Breast epithelium (tissue), 3 donors: ENCODE measurements around the gene ACTR1A.

Experiments
- POLR2A ChIP-seq: fragments of 450-650 bp; IDR thresholded peaks from one replicate; pipeline ENCODE4 v1.6.1; 2016; ENCODE audit warnings: antibody characterized with exemption, mild to moderate bottlenecking, moderate library complexity
- POLR2AphosphoS5 ChIP-seq, 3 donors: sonication (generic); formaldehyde crosslinking; IDR thresholded peaks; one replicate each; pipeline ENCODE4 v1.6.1; 2017; ENCODE audit warnings: antibody characterized with exemption in 3 of 3
- TF ChIP-seq, protein P1 (sequence below), 3 donors: fragments of 450-650 bp; IDR thresholded peaks; one replicate each; pipeline ENCODE4 v1.5.1; 2016 to 2017; ENCODE audit warnings: antibody characterized with exemption in 3 of 3, mild to moderate bottlenecking in 3 of 3, moderate library complexity in 3 of 3

DNA sequence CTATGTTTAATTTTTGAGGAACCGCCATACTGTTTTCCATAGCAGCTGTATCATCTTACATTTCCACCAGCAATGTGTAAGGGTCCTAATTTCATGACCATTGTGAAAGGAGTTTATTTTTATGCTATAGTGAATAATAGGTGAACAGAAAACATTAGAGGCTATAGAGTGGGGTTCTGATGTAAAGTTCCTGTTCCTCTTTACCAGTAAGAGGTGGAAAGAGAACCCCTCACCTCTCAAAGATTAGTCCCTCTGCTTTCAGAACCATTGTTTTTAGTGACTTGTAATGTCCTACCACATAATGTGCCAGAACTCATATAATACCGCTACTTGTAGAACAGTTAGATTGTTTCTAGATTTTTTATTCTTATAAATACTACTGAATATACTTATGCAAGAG lies 35.4 kb upstream of the ACTR1A start:
- TF ChIP-seq, protein P1, sequence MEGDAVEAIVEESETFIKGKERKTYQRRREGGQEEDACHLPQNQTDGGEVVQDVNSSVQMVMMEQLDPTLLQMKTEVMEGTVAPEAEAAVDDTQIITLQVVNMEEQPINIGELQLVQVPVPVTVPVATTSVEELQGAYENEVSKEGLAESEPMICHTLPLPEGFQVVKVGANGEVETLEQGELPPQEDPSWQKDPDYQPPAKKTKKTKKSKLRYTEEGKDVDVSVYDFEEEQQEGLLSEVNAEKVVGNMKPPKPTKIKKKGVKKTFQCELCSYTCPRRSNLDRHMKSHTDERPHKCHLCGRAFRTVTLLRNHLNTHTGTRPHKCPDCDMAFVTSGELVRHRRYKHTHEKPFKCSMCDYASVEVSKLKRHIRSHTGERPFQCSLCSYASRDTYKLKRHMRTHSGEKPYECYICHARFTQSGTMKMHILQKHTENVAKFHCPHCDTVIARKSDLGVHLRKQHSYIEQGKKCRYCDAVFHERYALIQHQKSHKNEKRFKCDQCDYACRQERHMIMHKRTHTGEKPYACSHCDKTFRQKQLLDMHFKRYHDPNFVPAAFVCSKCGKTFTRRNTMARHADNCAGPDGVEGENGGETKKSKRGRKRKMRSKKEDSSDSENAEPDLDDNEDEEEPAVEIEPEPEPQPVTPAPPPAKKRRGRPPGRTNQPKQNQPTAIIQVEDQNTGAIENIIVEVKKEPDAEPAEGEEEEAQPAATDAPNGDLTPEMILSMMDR (IDR thresholded peaks at IDR 0.05) = no peak
- TF ChIP-seq POLR2A (no peak), POLR2AphosphoS5 (IDR thresholded peaks at IDR 0.05) (no peak)
